HCT116 (cell line): ENCODE measurements around the gene CDH23. TPM values are rescaled to one million over a fixed set of nuclear protein-coding genes. Genes with fewer than 3 reads are reported as not detected.

Experiments used
- ATAC-seq: fragments of 200-7000 bp; cut with Tn5 transposase; 2 replicates; pipeline ENCODE4 v1.9.1; 2020; ENCODE audit warnings: mild to moderate bottlenecking, moderate library complexity
- BruUV-seq: library from RNA; stranded (reverse); fragments of 400-500 nt; replicated peaks from 2 replicates; lab custom pipeline; 2021; lab: Mats Ljungman, UMichigan
- CTCF ChIA-PET: fragments of 300-600 bp; sonication (Branson Sonifier 250); formaldehyde crosslinking; loops from one replicate; lab custom pipeline; 2021; ENCODE audit warnings: antibody characterized with exemption; lab: Charles Lee
- POLR2A ChIA-PET: fragments of 300-600, 350-600 bp; sonication (Branson Sonifier 250); formaldehyde crosslinking; loops from one replicate; lab custom pipeline; 2021; ENCODE audit warnings: antibody characterized with exemption; lab: Charles Lee
- RAD21 ChIA-PET, 2 experiments: fragments of 300-600 bp; sonication (Branson Sonifier 250); formaldehyde crosslinking; loops; one replicate each; lab custom pipeline; 2023; ENCODE audit warnings: low total read pairs in 2 of 2; ENCODE audit not compliant: uncharacterized antibody in 2 of 2, unreplicated experiment in 2 of 2, low non-redundant PET in 1 of 2; lab: Charles Lee
- DNase-seq: peaks from one replicate; pipeline ENCODE4 v3.0.0-alpha.2; 2010; ENCODE audit warnings: low read depth, low spot score
- H2AFZ ChIP-seq: fragments of 200-600 bp; shearing (Covaris generic), sonication (generic); 2 replicates; pipeline ENCODE4 v1.6.1; 2017; ENCODE audit warnings: low read depth, mixed run types, mixed read lengths, antibody characterized with exemption, low read length; ENCODE audit not compliant: poor library complexity, severe bottlenecking
- H3K27ac ChIP-seq: 2 replicates; pipeline ENCODE4 v1.5.1; 2012; ENCODE audit warnings: low read depth, low read length
- H3K27me3 ChIP-seq: fragments of 200-600 bp; sonication (generic); 2 replicates; pipeline ENCODE4 v1.6.1; 2016; ENCODE audit warnings: mixed run types, low read length, mixed read lengths; ENCODE audit not compliant: insufficient read depth
- H3K36me3 ChIP-seq, 2 experiments: fragments of 200-500 bp in 1 of 2; fragments of 200-600 bp in 1 of 2; sonication (Bioruptor generic) in 1 of 2; sonication (generic) in 1 of 2; 2 replicates each; pipeline versions ENCODE4 v1.5.1 to v1.6.1; 2014 to 2016; ENCODE audit warnings: low read length in 2 of 2, inconsistent platforms in 1 of 2, mixed read lengths in 1 of 2, mixed run types in 1 of 2; ENCODE audit not compliant: insufficient read depth in 2 of 2, control insufficient read depth in 1 of 2
- H3K4me1 ChIP-seq, 2 experiments: fragments of 200-600 bp in 1 of 2; sonication (generic) in 1 of 2; 2 replicates each; pipeline versions ENCODE4 v1.5.1 to v1.6.1; 2012 to 2017; ENCODE audit warnings: low read length in 2 of 2, inconsistent platforms in 1 of 2, mild to moderate bottlenecking in 1 of 2, mixed read lengths in 1 of 2, mixed run types in 1 of 2, moderate library complexity in 1 of 2; ENCODE audit not compliant: insufficient read depth in 2 of 2, control insufficient read depth in 1 of 2
- H3K4me2 ChIP-seq: fragments of 200-600 bp; sonication (generic); 2 replicates; pipeline ENCODE4 v1.6.1; 2017; ENCODE audit warnings: mixed run types, low read length, mixed read lengths
- H3K4me3 ChIP-seq, 2 experiments: fragments of 200-600 bp in 1 of 2; sonication (generic) in 1 of 2; replicated peaks in 1 of 2; 2 replicates each; pipeline ENCODE4 v1.5.1; 2011 to 2016; ENCODE audit warnings: low read length in 2 of 2, control low read depth in 1 of 2, low read depth in 1 of 2, mild to moderate bottlenecking in 1 of 2, mixed read lengths in 1 of 2, mixed run types in 1 of 2
- H3K79me2 ChIP-seq: fragments of 200-600 bp; sonication (generic); 2 replicates; pipeline ENCODE4 v1.6.1; 2017; ENCODE audit warnings: mild to moderate bottlenecking, mixed run types, low read length, moderate library complexity, mixed read lengths; ENCODE audit not compliant: insufficient read depth
- H3K9ac ChIP-seq: fragments of 200-600 bp; sonication (generic); 2 replicates; pipeline ENCODE4 v1.6.1; 2016; ENCODE audit warnings: low read length, mixed read lengths
- H3K9me2 ChIP-seq: fragments of 200-600 bp; sonication (generic), shearing (Covaris generic); 2 replicates; pipeline ENCODE4 v1.6.1; 2017; ENCODE audit warnings: mixed run types, mild to moderate bottlenecking, moderate library complexity; ENCODE audit not compliant: insufficient read depth
- H3K9me3 ChIP-seq, 2 experiments: fragments of 200-500 bp in 1 of 2; fragments of 200-600 bp in 1 of 2; sonication (Bioruptor generic) in 1 of 2; sonication (generic) in 1 of 2; 2 replicates each; pipeline ENCODE4 v1.6.1; 2014 to 2017; ENCODE audit warnings: low read length in 2 of 2, mixed read lengths in 2 of 2, inconsistent platforms in 1 of 2, low read depth in 1 of 2, mild to moderate bottlenecking in 1 of 2, mixed run types in 1 of 2, moderate library complexity in 1 of 2; ENCODE audit not compliant: control insufficient read depth in 1 of 2, insufficient read depth in 1 of 2
- H4K20me1 ChIP-seq: fragments of 200-600 bp; sonication (generic), shearing (Covaris generic); 2 replicates; pipeline ENCODE4 v1.6.1; 2017; ENCODE audit warnings: mixed run types, mild to moderate bottlenecking, moderate library complexity; ENCODE audit not compliant: insufficient read depth
- ATF3 ChIP-seq: IDR thresholded peaks from 2 replicates; pipeline ENCODE4 v1.6.1; 2012
- CBX3 ChIP-seq: IDR thresholded peaks from 2 replicates; pipeline ENCODE4 v1.6.1; 2012; ENCODE audit warnings: low read depth
- CEBPB ChIP-seq: IDR thresholded peaks from 2 replicates; pipeline ENCODE4 v1.6.1; 2012; ENCODE audit warnings: low read depth
- EGR1 ChIP-seq: IDR thresholded peaks from 2 replicates; pipeline ENCODE4 v1.6.1; 2012; ENCODE audit warnings: low read depth
- EZH2 ChIP-seq: fragments of 200-600 bp; sonication (generic); IDR thresholded peaks from 2 replicates; pipeline ENCODE4 v1.6.1; 2017; ENCODE audit warnings: antibody characterized with exemption, mixed run types
- EZH2phosphoT487 ChIP-seq: fragments of 200-600 bp; IDR thresholded peaks from 2 replicates; pipeline ENCODE4 v1.6.1; 2018; ENCODE audit warnings: antibody characterized with exemption, borderline replicate concordance
- FOSL1 ChIP-seq: IDR thresholded peaks from 2 replicates; pipeline ENCODE4 v1.6.1; 2012; ENCODE audit warnings: low read depth
- JUND ChIP-seq: IDR thresholded peaks from 2 replicates; pipeline ENCODE4 v1.6.1; 2012
- POLR2A ChIP-seq: IDR thresholded peaks from 2 replicates; pipeline ENCODE4 v1.7.0; 2011; ENCODE audit warnings: borderline replicate concordance; ENCODE audit not compliant: insufficient read depth, insufficient read length; ENCODE audit errors: extremely low read depth
- POLR2AphosphoS5 ChIP-seq: IDR thresholded peaks from 2 replicates; pipeline ENCODE4 v1.6.1; 2011; ENCODE audit warnings: mild to moderate bottlenecking, low read depth, low read length, moderate library complexity
- REST ChIP-seq: IDR thresholded peaks from 2 replicates; pipeline ENCODE4 v1.6.1; 2012; ENCODE audit warnings: low read depth
- SIN3A ChIP-seq: IDR thresholded peaks from 2 replicates; pipeline ENCODE4 v1.6.1; 2012; ENCODE audit warnings: low read depth
- SRF ChIP-seq: IDR thresholded peaks from 2 replicates; pipeline ENCODE4 v1.6.1; 2012; ENCODE audit warnings: low read depth
- TCF7L2 ChIP-seq: IDR thresholded peaks from 2 replicates; pipeline ENCODE4 v1.7.0; 2011; ENCODE audit warnings: borderline replicate concordance, inconsistent platforms; ENCODE audit not compliant: insufficient read depth, insufficient read length; ENCODE audit errors: extremely low read depth
- YY1 ChIP-seq: IDR thresholded peaks from 2 replicates; pipeline ENCODE4 v1.6.1; 2011; ENCODE audit warnings: low read length, low read depth, moderate library complexity, mild to moderate bottlenecking; ENCODE audit not compliant: insufficient replicate concordance; ENCODE audit errors: extremely low read depth
- ZFX ChIP-seq: fragments of 450-650 bp; IDR thresholded peaks from 2 replicates; pipeline ENCODE4 v1.6.1; 2017
- ZNF274 ChIP-seq: fragments of 200-500 bp; sonication (Bioruptor generic); IDR thresholded peaks from 2 replicates; pipeline ENCODE4 v1.6.1; 2014; ENCODE audit warnings: mild to moderate bottlenecking, low read depth, low read length, inconsistent platforms
- intact Hi-C: fragments of 100-400 bp; cut with micrococcal nuclease; formaldehyde crosslinking; loops from 2 replicates; pipeline ENCODE4 v1.10.0; 2022
- total RNA-seq: library from RNA; stranded (reverse); gene quantifications from one replicate; pipeline ENCODE4 v1.2.1, GENCODE V29; 2021; ENCODE audit not compliant: unreplicated experiment

The CDH23 gene
- total RNA-seq, 1 experiment from 2014 or later, result not detected

GRCh38 chr10:71564194-71564820 lies 167.6 kb downstream of the CDH23 start:
- no peak for TF ChIP-seq ZNF274
- no peak for TF ChIP-seq POLR2A
- no peak for TF ChIP-seq YY1
- TF ChIP-seq TCF7L2, result no peak
- TF ChIP-seq CEBPB, result no peak
- peaks cover 18% of the 10 kb centered on the region; the same call in 1 of the 2 replicates for H3K27me3 ChIP-seq
- ATAC-seq (no peak), DNase-seq (no peak)
- no peaks in the 10 kb centered on the region for H3K9me2 ChIP-seq
- POLR2A ChIA-PET, result no interaction called here
- CTCF ChIA-PET, result no interaction called here
- no TSS peak for BruUV-seq
- no peak overlapping the region for H3K4me3 ChIP-seq
- H3K9me3 ChIP-seq, result no peaks in the 10 kb centered on the region
- RAD21 ChIA-PET, result no interaction called here
- no peaks in the 10 kb centered on the region for H4K20me1 ChIP-seq
- H3K4me2 ChIP-seq, result no peak overlapping the region
- H3K36me3 ChIP-seq, result no peaks in the 10 kb centered on the region
- intact Hi-C loops, result no loop called here
- no peaks in the 10 kb centered on the region for H3K4me1 ChIP-seq
- H3K9ac ChIP-seq, result no peak overlapping the region
- no peak overlapping the region for H2AFZ ChIP-seq
- H3K79me2 ChIP-seq, result no peaks in the 10 kb centered on the region
- no peak overlapping the region for H3K27ac ChIP-seq

- BruUV-seq, result no TSS peak
- ChIA-PET RAD21 (no interaction called here), POLR2A (no interaction called here), CTCF (interaction anchor here (0.6 kb wide), 1 partner anchor 981 kb away, joined by 4 read pairs; no protein-coding TSS in a partner anchor)
- Histone ChIP-seq H3K4me1 (no peaks in the 10 kb centered on the region), H3K36me3 (no peaks in the 10 kb centered on the region), H2AFZ (no peak overlapping the region), H3K79me2 (no peaks in the 10 kb centered on the region), H3K27me3 (0 out of 2 replicates have a peak, but pooled peaks cover 14% of the 10 kb centered on the region), H3K9me2 (no peaks in the 10 kb centered on the region), H3K4me3 (no peak overlapping the region), H3K27ac (no peak overlapping the region), H3K4me2 (no peak overlapping the region), H3K9me3 (no peaks in the 10 kb centered on the region), H3K9ac (no peak overlapping the region), H4K20me1 (no peaks in the 10 kb centered on the region)
- intact Hi-C loops, result no loop called here
- ATAC-seq, result no peak
- DNase-seq, result no peak
- TF ChIP-seq CBX3, result no peak
- TF ChIP-seq POLR2A, result no peak
- no peak for TF ChIP-seq ATF3
- TF ChIP-seq TCF7L2, result no peak
- TF ChIP-seq EZH2, result no peak
- no peak for TF ChIP-seq EGR1
- no peak for TF ChIP-seq REST
- no peak for TF ChIP-seq EZH2phosphoT487
- no peak for TF ChIP-seq SIN3A
- TF ChIP-seq POLR2AphosphoS5, result no peak
- no peak for TF ChIP-seq CEBPB
- no peak for TF ChIP-seq ZNF274
- TF ChIP-seq JUND, result no peak
- no peak for TF ChIP-seq ZFX
- no peak for TF ChIP-seq SRF
- no peak for TF ChIP-seq FOSL1
These were observed 168.7 kb downstream of the CDH23 start for GRCh38 chr10:71565284-71566000.
